ENCODE data around the gene NCKAP5. TPM values are rescaled to one million over a fixed set of nuclear protein-coding genes. Genes with fewer than 3 reads are reported as not detected.

Gene NCKAP5
- total RNA-seq, 4 donors from 2014 or later: 0.55 to 6.6 (median 3.3) TPM; not detected in 1

DNA sequence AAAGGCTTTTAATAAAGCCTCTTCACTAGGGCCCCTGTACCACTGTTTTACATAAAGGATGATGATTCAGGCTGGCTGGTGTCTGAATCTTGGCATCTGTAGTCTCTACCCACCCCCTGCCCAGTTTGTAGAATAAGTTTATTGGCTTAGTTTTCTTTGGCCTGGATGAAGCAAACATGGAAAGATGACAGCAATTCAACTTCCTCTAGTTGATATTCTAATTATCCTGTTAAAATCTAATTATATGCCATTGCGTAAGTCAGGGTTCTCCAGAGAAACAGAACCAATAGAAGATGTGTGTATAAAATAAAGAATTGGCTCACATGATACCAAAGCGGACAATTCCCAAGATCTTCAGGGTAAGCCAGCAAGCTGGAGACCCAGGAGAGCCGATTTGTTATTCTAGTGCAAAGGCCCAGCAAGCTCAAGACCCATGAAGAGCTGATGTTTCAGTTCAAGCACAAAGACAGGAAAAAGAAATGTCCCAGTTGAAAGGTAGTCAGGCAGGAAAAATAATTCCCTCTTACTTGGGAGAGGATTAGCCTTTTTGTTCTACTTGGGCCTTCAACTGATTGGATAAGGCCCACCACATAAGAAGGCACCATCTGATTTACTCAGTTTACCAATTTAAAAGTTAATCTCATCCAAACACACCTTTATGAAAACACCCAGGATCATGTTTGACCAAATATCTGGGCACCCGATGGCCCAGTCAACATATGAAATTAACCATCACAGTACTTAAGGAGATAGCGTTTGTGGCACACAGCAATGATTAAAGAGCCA lies 815.6 kb downstream of the NCKAP5 start:
- no peak overlapping the region for H3K4me3 ChIP-seq
- no peaks in the 10 kb centered on the region for H3K4me1 ChIP-seq
- DNase-seq: no peak
- no peaks in the 10 kb centered on the region for H3K36me3 ChIP-seq
- H3K27ac ChIP-seq: no peak overlapping the region
- intact Hi-C loops (cut with DNase I; ENCODE audit: low total_unique reads): no loop called here
- TF ChIP-seq CTCF (IDR thresholded peaks at IDR 0.05): no peak
- no peaks in the 10 kb centered on the region for H3K9me3 ChIP-seq
- H3K27me3 ChIP-seq: no peaks in the 10 kb centered on the region

GRCh38 chr2:132751836-132752235 lies 816.4 kb downstream of the NCKAP5 start:
- intact Hi-C loops (cut with DNase I; ENCODE audit: low total_unique reads): no loop called here
- no peak for DNase-seq
- Histone ChIP-seq H3K36me3 (no peaks in the 10 kb centered on the region), H3K27ac (no peak overlapping the region), H3K9me3 (no peaks in the 10 kb centered on the region), H3K4me1 (no peaks in the 10 kb centered on the region), H3K4me3 (no peak overlapping the region), H3K27me3 (no peaks in the 10 kb centered on the region)
- TF ChIP-seq POLR2A (IDR thresholded peaks at IDR 0.05): no peak
- TF ChIP-seq CTCF (IDR thresholded peaks at IDR 0.05): no peak

DNA sequence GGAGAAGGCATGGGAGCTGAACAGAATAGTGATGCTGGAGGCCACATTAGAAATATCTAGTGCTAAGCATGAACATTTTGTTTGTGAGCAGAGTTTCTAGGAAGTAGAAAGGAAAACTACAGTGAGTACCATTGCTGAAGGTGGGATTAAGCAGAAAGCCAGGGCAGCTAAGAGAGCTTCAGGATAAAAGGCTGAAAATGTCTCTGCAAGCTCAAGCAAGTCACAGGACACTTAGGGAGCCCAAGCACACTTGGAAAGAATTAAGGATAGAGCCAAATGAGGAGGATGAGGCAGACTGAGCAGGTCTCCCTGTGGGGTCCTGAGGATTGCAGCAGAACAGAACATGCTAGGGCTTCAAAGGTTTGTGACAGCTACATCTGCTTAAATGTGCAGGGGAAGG lies 817.7 kb downstream of the NCKAP5 start:
- no peak overlapping the region for H3K27ac ChIP-seq
- no peaks in the 10 kb centered on the region for H3K36me3 ChIP-seq
- DNase-seq: no peak
- H3K9me3 ChIP-seq: no peaks in the 10 kb centered on the region
- no peaks in the 10 kb centered on the region for H3K27me3 ChIP-seq
- intact Hi-C loops (cut with DNase I; ENCODE audit: low total_unique reads): no loop called here
- H3K4me1 ChIP-seq: no peaks in the 10 kb centered on the region
- no peak for TF ChIP-seq POLR2A (IDR thresholded peaks at IDR 0.05)
- TF ChIP-seq CTCF (IDR thresholded peaks at IDR 0.05): no peak
- no peak overlapping the region for H3K4me3 ChIP-seq

DNA sequence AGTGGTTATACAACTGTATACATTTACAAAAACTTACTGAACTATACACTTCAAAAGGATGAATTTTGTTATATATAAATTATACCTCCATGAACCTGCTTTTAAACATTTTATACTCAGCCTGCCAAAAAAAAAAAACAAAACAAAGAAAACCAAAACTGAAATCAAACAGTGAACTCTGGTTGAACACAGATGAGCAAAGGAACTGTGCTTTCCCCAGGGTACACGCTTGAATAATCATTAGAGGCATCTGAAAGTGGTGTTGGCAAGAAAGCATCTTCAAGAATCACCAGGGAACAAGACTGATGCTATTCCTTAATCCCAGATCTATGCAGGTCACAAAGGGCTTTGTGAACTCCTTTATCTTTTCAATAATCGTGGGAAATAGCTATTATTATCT lies 821.2 kb downstream of the NCKAP5 start:
- no peak overlapping the region for H3K27ac ChIP-seq
- no peaks in the 10 kb centered on the region for H3K36me3 ChIP-seq
- TF ChIP-seq CTCF (IDR thresholded peaks at IDR 0.05): no peak
- no peak for TF ChIP-seq POLR2A (IDR thresholded peaks at IDR 0.05)
- H3K4me1 ChIP-seq: no peaks in the 10 kb centered on the region
- no peaks in the 10 kb centered on the region for H3K9me3 ChIP-seq
- DNase-seq: no peak
- H3K27me3 ChIP-seq: no peaks in the 10 kb centered on the region
- intact Hi-C loops (cut with DNase I; ENCODE audit: low total_unique reads): no loop called here
- no peak overlapping the region for H3K4me3 ChIP-seq

- H3K27me3 ChIP-seq: no peaks in the 10 kb centered on the region
- no peak overlapping the region for H3K27ac ChIP-seq
- TF ChIP-seq POLR2A (IDR thresholded peaks at IDR 0.05) (no peak), CTCF (IDR thresholded peaks at IDR 0.05) (no peak)
- DNase-seq: no peak
- no peak overlapping the region for H3K4me3 ChIP-seq
- no peaks in the 10 kb centered on the region for H3K4me1 ChIP-seq
- no peaks in the 10 kb centered on the region for H3K9me3 ChIP-seq
- H3K36me3 ChIP-seq: no peaks in the 10 kb centered on the region
- intact Hi-C loops (cut with DNase I; ENCODE audit: low total_unique reads): no loop called here
These were observed 826.5 kb downstream of the NCKAP5 start for GRCh38 chr2:132741754-132742153.
